SIG-M5 (cell line): ENCODE data around the gene RAP1GAP.

Experiments
- DNase-seq: peaks from one replicate; lab custom pipeline; 2025; lab: John Stamatoyannopoulos, UW

RAP1GAP gene

DNA sequence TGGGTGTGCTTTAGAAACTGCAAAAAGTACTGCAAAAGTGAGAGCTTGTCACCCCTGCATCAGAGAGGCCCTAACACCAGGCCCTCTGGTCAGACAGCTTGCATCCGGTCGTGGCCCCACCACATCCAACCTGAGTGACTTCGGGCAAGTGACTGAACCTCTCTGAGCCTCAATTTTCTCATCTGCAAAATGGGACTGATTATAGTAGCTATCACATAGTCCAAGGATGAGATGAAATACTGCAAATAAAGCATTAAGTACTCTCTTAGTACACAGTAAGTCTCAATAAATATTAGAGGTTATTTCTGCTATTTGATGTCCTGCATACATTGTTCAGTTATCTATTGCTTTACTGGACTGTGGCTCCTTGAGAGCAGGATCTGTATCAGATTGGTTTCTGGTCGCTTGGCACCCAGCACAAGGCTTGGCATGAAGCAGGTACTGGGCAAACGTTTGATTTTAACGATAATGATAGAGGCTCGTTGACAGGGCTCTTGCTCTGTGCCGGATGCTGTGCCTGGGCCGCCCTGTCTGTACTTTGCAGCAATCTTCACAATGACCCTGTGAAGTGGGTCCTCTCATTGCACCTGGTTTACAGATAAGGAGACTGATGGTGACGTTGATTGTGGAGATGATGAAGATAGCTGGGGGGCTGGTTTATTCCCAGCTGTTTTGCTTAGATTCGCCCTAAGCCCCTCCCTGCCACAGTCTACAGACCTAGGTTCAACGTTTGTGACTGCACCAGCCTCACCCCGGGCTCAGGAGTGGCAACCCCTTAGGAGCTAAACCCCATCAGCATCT lies 43.6 kb downstream of the RAP1GAP start:
- no peak for DNase-seq

DNA sequence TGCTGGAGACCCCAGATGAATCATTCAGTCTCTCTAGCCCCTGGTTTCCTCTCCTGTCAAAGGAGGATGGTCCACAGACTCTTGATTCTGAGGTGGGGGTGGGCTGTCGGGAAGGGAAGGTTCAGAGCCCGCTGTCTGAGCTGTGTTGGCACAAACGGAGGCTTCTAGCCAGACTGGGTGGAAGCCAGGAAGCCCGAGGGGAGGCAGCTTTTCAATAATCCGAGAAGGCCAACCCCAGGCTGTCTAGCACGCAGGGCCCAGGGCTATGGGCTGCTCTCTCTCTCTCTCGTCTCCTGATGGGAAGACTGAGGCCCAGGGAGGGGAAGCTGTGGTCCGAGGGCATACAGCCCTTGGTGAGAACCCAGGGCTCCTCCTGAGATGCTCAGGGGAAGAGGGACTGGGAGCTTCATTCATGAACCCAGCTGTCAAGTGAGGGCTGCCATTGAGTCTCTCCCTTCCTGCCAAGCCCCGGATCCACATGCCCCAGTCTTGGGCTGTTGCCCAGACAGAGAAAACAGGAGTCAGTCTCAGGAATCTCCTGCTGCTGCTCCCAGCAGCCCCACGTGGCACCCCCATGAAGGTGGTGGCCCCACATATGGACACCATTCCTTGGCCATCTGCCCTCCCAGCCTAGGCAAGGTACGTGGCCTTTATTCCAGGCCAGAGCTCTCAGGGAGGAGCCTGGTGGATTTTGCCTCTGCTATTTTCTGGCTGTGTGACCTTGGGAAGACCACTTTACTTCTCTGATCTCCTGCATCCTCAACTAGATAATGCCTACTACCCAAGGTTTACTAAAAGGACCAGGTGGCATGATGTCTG lies 44.4 kb downstream of the RAP1GAP start:
- no peak for DNase-seq

DNA sequence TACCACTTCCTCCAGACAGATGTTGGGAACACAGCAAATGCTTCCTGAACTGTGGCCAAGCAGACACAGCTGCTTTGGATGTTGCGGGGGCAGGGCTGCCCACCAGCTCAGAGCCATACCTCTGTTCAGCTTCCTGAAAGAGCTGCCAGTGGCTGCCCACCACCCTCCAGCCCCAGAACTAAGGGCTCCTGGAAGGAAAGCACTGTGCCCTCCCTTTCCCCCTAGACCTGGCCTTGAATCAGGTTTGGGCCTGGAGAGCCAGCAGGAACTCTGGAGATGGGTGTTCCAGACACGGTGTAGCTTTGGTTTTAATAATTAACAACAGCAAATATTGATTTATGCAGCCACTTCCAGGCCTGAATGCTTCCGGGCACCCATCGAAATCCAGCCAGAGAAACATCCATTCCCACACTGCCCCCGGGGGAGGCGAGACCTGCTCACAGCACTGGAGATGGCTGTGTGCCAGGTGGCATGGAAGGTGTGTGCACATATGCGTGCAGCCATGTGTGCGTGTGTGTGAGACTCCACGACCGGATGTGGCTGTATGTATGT lies 45.7 kb downstream of the RAP1GAP start:
- DNase-seq, result no peak

DNA sequence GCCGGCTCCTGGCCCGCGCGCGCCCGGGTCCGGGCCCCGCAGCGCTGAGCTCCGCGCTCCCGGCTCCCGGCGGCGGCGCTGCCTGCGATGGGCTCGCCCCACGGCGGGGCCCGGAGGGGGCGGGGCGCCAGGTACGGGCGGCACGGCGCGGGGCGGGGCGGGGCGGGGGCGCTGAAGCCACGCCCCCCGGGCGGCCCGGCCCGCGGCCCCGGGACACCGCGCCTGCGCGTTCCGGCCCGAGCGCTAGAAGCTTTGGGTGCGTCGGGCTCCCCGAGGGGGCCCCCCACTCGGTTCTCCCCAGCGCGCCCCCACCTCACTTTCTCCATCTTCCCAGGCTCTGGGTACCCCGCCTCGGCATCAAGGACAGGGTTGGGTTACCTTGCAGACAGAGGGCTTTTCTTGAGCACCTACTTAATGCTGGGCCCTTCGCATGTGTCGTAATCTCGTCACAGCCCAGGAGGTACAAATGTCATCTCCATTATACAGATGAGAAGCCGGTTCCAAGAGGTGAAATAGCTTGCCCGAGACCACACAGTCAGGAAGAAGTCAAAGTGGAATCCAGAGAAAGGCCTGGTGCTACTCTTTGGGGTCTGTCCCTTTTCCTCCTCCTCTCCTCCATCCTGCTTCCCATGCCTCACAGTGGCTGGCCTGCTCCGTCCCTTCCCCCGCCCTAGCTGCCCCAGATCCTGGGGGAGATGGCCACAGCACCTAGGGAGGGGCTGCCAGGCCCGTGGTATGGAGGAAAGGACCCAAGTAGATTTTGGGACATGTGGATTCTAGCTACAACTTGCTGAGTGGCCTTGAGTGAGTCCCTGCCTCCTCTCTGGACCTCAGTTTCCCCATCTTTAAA lies 46.5 kb downstream of the RAP1GAP start:
- DNase-seq, result no peak

DNA sequence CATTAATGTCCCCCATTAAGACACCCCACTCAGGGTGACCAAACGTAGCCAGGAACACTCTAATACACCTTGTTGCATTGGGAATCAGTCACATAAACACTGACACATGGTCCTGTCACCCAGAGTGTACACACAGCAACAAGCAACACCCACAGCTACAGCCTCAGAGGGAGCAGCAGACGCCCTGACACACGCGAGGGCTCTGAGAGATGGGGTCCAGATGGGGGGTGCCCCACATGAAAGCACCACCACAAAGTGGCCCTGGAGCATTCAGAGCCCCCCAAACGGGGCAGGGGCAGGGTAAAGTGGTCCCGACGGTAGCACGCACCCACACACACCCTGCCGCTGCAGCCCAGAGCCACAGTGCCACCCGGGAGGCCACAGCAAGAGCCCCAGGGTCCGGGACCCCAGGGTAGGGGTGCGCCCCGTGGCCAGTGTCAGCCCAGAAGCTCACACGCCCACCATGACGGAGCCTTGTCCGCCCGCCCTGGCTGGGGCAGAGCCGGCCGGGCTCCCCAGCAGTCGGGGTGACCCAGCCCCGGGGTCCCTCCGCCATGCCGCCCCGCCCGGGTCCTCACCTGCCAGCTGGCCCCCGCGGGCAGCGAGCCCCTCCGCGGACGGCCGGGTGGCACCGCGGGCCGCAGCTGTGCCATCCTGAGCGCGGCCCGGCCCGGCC lies 47.3 kb downstream of the RAP1GAP start:
- DNase-seq, result no peak

DNA sequence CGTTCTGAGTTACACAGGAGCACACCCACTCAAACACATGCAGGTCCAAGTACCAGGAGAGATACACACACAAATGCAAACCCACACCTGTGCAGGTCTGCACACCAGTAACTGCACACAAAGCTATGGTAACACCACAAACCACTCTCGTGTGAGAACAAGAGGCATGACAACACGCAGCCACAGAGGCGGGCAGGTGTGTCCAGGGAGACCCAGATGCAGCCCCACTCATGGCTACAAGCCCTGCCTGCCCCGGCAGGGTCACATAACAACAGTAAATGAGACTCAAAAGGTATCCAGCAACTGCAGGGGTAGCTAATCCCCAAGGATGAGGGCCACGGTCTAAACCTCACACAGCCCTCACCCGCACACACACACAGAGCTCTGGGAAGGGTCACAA lies 48.1 kb downstream of the RAP1GAP start:
- DNase-seq, result no peak

DNA sequence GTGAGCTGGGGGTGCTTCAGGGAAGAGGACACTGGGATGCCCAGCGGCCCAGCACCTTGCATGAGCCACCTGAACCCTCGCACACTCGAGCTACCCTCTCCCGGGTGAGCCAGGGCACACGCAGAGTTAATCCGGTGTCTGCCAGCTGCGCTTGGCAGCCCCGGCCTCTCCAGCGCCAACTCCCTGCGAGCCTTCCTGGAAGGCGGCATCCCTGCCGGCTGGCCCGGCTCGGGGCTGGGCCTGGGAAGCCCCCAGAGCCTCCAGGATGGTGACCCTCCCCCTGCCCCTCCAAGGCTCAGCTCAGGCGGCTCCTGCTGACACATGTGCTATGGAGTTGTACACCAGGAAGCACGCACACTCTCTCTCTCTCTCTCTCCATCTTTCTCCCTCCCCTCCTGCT lies 48.7 kb downstream of the RAP1GAP start:
- DNase-seq, result no peak

DNA sequence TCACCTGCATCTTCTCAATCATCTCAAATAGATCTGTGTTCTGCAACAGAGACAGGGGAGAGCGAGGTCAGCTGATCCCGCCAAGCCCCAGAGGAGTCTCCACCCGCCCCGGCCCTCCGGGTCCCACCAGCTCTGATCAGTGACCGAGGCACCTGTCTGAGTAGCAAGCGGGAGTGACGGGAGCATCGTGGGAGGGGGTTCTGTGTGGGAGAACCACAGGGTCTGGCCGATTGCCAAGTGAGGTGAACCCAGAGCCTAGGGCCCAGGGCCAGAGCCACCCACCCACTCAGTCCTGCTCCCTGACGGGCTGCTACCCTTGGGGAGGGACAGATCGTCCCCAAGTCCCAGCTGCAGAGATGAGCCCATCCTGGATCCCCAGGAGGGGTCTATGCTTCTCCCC lies 49.1 kb downstream of the RAP1GAP start:
- no peak for DNase-seq

DNA sequence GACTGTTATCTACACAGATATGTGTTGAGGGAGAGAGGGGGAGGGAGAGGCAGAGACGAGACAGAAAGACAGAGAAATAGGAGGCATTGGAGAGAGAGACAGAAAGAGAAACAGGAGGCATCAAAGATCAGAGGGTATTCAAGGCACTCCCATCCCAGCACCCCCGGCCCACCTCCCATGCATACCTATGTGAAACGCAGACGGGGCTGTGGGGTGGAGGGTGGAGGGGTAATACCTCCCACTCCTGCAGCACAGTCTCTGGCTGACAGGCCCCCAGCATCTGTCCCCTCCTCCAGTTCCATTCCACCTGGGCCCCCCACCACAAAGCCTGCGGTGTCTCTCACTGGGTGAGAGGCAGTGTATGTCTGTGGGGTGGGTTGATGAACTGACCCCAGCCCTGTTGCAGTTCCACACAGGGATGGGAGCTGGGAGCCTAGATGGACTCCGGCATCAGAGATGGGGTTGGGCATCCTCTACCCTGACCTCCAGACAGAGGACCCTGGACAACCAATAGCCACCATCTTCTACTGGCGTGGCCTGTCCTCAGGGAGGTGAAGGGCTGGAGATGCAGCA lies 49.7 kb downstream of the RAP1GAP start:
- no peak for DNase-seq

DNA sequence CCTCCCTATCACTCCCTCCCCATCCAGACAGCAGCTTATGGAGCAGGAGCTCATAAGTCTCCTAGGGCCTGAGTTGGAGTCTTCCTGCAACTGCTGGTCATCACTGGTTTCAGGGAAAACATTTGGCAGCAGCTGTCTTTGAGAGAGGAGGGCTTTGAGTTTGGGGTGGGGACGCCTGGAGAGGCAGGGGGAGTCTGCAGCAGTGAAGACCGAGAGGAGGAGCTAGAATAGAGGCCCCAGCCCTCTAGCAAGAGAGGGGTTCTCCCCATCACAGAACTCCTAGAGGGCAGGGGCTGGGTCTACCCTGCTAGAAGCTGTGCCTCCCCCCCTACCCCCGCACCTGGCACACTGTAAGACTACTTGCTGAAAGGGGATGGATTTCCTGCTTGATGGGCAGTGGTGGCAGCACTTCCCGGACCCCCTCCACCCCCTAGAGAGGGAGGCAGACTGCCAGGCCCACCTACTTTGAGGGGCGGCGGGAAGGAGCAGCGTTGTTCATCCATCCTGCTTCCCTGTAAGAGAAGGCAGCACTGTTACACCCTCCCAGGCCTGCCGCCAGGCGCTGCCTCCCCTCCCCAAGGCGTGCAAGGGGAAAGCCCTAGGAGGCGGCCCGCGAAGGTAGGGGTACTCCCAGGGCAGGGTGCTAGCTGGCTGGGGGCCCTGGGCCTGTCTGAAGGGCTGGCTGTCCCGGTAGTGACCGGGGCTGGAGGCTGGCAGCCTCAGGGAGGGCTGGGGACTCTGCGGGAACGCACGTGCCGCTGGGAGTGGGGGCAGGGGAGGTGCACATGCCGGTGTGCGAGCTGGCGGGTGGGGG lies 50.4 kb downstream of the RAP1GAP start:
- DNase-seq, result no peak

DNA sequence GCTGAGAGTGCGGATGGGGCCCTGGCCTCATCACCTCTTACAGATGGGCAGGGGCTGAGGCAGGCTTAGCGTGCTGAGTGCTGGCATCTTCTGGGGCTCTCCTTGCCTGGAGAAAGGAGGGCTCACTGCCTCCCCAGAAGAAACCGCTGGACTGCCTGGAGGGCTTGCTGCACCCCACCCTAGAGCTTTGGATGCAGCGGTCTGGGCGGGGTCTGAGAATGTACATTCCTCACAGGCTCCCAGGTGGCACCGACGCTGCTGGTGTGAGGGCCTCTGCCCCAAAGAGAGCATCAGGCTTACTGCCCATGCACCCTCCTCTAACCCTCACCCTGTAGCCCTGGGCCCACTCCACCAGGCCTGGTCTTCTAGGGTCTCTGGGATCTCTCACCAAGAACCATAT lies 51.1 kb downstream of the RAP1GAP start:
- DNase-seq, result no peak

DNA sequence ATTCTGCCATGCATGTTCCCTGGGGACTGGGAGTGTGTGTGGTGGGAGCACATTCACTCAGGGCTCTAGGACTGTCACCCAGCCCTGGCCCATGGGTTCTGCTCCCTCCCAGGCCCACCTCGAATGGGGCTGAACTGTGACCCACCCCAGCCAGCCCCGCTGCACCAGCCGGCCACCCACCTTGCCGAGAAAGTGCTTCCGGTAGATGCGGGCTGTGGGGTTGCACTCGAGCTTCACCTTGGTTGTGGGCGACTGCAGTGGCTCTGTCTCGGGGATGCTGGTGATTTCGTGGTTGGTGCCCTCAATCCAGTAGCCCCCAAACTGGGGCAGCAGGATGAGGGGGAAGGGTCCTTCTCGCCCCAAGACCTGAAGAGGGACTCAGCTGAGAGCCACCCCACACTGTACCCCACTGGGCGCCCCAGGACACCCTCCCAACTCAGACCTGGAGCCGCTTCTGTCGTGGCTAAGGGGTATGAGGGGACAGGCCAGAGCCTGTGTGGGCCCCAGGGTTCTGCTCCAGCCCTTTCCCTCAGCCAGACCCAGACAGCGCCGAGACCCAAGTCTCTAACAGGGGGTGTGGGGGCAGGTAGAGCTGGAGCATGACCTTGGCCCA lies 51.9 kb downstream of the RAP1GAP start:
- no peak for DNase-seq

DNA sequence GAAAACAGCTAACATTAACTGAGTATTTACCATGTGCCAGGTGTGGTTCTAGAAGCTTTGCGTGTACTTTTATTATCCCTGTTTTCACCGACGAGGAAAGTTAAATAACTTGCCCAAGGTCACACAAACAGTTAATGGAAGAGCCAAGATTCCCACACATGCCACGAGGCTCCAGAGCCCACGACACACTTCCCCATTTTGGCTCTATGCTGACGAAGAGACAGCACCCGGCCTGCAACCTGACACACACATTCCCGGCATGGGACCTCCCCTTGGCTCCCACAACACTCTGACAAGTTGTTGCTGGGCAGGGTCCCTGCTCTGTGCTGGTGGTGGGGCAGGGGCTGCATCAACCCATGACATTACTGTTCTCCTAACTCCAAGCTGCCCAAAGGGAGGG lies 52.8 kb downstream of the RAP1GAP start:
- no peak for DNase-seq

DNA sequence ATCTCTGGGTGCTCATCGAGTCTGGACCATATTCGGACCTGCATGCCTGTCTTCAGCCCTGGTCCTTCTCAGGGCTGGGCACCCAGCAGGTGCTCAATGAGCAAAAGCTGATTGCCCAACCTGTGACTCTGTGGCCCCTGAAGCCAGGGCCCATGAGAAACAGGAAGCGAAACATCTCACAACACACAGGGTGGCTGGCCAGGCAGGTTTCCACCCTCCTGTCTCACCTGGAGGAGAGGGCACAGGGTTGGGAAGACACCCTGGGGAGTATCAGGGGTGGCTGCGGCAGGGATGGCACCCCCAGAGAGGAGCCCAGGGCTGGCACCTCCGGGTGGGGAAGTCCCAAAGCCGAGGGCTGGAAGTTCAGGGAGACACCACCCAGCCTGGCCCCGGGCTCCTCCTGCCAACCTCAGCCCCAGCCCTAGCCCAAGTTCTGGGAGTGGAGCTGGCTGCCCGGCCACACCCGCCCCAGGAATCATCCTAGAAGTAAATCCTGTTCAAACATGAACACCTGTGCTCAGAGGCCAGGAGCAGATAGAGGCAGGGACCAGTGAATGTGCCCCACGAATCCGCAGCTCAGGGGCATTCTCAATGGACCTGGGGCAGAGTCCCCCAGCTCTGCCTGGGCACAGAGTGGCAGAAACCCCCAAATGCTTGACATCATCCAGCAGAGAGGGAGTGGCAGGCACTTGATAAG lies 54.6 kb downstream of the RAP1GAP start:
- DNase-seq, result no peak

DNA sequence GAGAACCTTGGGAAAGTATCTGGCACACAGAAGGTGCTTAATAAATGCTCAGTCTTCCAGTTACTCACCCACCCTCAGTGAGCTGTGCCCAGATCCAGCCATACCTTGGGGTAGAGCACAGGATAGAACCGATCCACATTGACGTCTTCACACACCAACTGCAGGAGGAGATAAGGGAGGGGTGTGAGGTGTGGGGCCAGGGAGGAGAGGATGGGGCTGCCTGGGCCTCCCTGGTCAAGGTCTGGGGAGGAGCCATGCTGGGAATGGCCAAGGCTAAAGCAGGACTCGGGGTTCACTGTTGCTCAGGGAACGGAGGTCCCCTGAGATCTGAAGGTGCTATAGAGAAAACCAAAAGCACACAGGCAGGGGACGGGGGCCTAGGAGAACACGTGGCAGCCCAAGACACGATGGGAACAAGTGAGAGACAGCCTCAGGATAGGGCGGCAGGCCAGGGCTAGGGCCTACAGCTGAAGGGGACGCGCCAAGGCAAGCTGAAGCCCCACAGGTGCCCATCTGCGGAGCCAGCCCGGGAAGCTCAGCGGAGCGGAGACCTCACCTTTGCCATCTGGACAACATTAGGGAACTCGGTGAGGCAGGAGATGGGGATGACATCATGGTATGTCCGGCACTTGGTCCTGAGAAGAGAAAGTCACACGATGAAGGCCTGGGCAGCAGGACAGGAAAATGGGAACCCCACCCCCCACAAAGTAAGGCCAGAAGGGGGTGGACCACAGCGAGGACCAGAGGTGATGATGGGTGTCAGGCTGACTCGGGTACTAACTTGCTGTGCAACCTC lies 55.9 kb downstream of the RAP1GAP start:
- no peak for DNase-seq

DNA sequence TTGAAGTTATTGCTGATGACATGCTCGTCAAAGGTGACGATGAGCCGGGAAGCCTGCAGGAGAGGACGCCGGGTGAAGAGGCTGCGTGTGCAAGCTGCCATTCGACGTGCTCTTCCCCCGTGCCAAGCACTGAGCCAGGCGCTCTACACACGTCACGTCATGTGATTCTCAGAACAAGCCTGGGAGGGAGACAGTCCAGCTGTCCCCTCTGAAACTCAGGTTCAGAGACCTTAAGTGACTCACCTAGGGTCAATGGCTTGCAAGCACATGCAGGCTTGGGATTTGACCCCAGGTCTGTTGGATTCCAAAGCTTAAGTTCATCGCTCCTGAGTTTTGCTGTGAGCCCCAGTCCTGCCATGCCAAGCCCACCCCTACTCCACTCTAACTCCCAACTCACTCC lies 57.1 kb downstream of the RAP1GAP start:
- DNase-seq, result no peak

DNA sequence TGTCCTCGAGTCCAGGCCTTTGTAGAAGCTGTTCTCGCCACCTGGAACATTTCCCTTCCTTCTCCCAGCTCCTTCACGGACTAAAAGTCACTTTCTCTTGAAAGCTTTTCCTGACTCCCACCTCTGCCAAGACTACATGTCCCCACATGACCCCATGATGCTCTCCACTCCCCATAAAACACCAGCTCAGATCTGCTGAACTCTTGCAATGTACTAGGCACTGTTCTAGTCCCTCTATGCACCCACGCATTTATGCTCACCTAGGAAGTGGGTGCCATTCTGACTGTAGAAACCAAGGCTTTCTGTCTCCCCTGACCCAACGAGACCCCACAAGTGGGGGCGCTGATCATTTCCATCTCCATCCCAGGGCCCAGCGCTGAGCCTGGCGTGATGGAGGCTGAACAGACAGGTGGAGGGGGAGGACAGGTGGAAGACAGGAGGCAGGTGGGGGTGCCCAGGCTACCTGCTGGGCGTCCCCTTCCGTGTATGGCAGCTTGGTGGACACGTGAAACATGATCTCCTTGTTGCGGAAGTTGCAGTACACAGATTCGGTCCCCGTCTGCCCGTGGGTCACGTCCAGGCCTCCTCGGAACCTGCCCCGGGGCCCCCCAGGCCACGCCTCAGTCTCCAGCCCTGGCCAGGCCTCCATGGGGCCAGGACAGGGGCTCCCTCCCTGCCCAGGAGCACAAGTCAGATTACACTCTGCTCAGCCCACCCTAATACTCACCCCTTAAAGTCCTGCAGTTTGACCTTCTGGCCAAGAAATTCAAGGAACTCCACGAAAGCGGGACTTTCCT lies 58.0 kb downstream of the RAP1GAP start:
- no peak for DNase-seq

DNA sequence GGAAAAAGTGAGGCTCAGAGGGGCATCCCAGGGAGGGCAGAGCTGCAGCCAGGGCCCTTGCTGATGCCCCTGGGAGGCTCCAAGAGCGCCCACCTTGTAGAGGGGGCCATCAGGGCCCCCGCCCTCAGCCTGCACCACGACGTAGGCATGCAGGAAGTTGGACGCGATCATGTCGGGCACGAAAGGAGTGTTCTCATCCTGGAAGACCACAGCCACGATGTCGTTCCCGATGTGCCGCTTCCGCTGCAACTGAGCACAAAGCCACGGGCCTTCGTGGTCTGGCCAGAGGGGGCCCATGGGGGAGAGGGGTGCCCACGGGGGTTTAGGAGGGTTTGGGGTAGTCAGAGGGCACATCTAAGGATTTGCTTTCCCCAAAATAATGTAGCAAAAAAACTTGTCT lies 59.1 kb downstream of the RAP1GAP start:
- DNase-seq, result no peak
